Measurements from ENCODE around the gene CPNE4.

The CPNE4 gene

GRCh38 chr3:131794766-131795388, 239.9 kb downstream of the CPNE4 start:
- no peak for DNase-seq

- no peak for DNase-seq
These were observed 240.9 kb downstream of the CPNE4 start for GRCh38 chr3:131793870-131794269.

- DNase-seq: no peak
These were observed 245.6 kb downstream of the CPNE4 start for GRCh38 chr3:131789188-131789587.

- no peak for DNase-seq
These were observed 248.4 kb downstream of the CPNE4 start for GRCh38 chr3:131786386-131786785.

GRCh38 chr3:131782751-131783150, 252.1 kb downstream of the CPNE4 start:
- no peak for DNase-seq

- no peak for DNase-seq
These were observed 256.3 kb downstream of the CPNE4 start for GRCh38 chr3:131778526-131778925.

- no peak for DNase-seq
These were observed 259.2 kb downstream of the CPNE4 start for GRCh38 chr3:131775650-131776049.

- DNase-seq: no peak
These were observed 262.4 kb downstream of the CPNE4 start for GRCh38 chr3:131772269-131773026.

GRCh38 chr3:131762981-131763564, 271.7 kb downstream of the CPNE4 start:
- no peak for DNase-seq

GRCh38 chr3:131756405-131756804, 278.4 kb downstream of the CPNE4 start:
- DNase-seq: no peak

- no peak for DNase-seq
These were observed 279.4 kb downstream of the CPNE4 start for GRCh38 chr3:131755380-131755779.

GRCh38 chr3:131750256-131750655, 284.6 kb downstream of the CPNE4 start:
- DNase-seq: no peak

- no peak for DNase-seq
These were observed 285.0 kb downstream of the CPNE4 start for GRCh38 chr3:131749826-131750225.

GRCh38 chr3:131747466-131747865, 287.3 kb downstream of the CPNE4 start:
- DNase-seq: no peak

GRCh38 chr3:131744765-131745164, 290.0 kb downstream of the CPNE4 start:
- no peak for DNase-seq

- DNase-seq: no peak
These were observed 291.7 kb downstream of the CPNE4 start for GRCh38 chr3:131743126-131743525.

- DNase-seq: no peak
These were observed 295.6 kb downstream of the CPNE4 start for GRCh38 chr3:131739211-131739610.

GRCh38 chr3:131738095-131738494, 296.7 kb downstream of the CPNE4 start:
- no peak for DNase-seq

- no peak for DNase-seq
These were observed 299.3 kb downstream of the CPNE4 start for GRCh38 chr3:131735544-131735943.

- DNase-seq: no peak
These were observed 299.7 kb downstream of the CPNE4 start for GRCh38 chr3:131735116-131735515.

GRCh38 chr3:131733086-131733841, 301.6 kb downstream of the CPNE4 start:
- DNase-seq: no peak

- DNase-seq: no peak
These were observed 303.1 kb downstream of the CPNE4 start for GRCh38 chr3:131731709-131732108.

GRCh38 chr3:131730581-131730980, 304.2 kb downstream of the CPNE4 start:
- DNase-seq: no peak

GRCh38 chr3:131729643-131730017, 305.2 kb downstream of the CPNE4 start:
- DNase-seq: no peak

Measured in NCI-H748 treated with DMSO at 0.1 percent for 48 hours (cell line).